TTC549 (cell line): Measurements from ENCODE around the gene SNAP25.

Experiments used
- FAIRE-seq: peaks from 2 replicates; lab custom pipeline; 2012; peaks lifted over from hg19 to GRCh38; lab: Jason Lieb, UNC

Gene SNAP25

DNA sequence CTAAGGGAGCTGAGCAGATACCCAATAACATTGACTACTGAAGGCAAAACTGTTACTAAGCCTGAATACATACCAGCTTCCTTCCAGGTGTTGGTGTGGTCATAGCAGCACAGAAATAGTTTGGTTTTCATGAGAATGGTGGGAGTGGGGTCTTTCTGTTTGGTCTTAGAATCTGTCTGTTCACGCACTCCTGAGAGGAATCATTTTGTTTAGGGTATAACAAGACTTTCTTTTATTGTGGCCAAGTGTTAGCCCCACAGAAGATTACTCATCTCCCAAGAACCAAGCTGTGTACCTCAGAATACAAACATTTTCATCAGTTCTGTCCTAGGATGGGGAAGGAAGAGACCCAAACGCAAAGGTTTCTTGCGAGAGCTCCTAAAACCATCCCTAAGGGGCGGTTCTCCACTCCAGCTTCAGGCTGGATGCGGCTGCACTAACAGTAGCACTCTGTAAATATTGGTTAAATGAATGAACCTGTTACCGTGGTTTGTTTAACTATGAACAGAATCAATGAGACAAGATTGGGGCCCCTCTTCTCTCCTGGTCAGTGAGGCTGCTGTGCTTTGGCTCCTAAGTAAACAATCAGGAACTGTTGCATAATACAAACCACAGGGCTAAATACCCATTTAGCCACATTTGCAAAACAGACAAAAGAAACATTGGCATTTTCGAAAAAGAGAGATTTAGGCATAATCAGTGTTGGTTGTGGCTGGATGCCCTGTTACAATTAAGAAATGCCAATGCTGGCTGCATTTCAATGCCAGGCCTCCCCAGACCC is 44.9 kb downstream of the SNAP25 start:
- FAIRE-seq: no peak

DNA sequence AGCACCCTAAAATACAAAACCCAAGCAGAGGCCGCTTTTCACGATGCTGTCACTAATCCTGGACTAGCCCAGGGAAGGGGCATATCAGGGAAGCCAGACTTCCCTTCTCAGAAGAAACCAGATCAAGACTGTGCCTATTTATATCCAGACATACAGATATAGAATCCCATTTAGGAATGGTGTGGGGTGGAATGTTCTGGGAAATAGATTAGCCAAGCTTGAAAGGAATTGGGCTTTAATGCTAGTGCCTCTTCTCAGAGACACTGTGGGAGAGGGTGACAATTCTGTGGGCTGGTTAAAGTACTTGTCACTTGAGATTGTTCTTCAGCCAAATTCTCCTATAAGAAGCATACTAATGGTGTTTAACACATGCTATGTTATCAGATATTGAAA is 45.5 kb downstream of the SNAP25 start:
- no peak for FAIRE-seq

DNA sequence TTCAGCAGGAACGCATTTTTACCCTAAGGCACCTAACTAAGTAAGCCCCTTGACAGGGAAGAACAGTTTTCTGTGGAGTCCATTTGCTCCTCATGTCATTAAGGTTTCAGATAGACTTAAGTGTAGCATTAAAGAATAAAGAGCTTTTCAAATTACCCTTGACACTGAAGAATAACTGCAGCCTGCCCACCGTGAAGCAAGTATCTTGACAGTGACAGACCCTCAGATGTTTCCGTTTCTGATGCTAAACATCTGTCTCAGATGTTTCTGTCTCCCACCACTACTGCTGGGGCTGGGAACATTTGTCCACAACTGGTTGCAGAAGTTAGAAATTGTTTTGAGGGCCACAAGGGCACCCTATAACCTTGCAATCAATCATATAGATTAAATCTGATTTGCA is 50.0 kb downstream of the SNAP25 start:
- no peak for FAIRE-seq

DNA sequence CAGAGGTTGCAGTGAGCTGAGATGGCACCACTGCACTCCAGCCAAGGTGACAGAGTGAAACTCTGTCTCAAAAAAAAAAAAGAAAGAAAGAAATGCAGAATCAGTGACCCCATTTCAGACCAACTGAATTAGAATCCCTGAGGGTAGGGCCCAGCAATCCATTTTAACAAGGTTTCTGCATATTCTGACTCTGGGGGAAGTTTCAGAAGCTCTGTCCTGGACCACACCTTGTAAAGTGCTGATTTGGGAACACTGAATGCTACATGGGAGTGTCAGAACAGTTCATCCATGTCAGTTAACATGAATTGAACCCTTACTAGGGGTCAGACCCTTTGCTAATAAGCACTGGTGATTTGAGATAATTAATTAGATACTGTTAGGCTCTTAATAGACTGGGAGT is 52.0 kb downstream of the SNAP25 start:
- FAIRE-seq: no peak

DNA sequence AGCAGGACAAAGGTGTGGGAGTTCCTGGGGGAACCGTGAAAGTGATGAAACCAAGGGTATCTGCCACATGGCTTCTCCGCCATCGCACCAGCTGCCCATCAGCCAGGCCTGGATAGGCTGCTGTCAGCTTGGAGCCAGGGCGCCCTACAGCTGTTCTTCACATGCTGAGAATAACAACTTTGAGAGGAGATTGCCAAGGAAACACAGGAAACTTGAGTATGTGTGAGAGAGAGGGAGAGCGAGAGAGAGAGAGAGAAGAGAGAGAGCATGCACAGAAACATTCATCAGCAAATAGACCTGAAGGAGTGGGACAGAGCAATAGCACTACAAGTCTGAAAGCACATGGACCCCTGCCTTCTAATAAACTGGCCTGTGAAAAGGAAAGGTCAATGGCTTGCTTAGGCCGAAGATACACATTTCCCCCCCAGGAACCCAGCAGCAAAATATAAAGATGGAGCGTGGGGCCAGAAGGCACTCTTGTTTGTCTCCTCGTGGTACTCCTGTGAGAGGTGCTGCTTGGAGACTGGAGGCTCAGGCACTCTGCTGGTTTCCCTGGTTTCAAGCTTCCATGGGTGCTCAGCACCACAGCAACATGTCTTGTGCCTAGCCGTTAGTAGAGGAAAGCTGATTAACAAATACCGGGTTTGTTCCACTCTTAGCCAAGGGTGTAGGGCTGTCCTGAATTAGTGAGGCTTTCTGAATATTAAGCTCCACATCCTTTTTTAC is 53.0 kb downstream of the SNAP25 start:
- FAIRE-seq: no peak

DNA sequence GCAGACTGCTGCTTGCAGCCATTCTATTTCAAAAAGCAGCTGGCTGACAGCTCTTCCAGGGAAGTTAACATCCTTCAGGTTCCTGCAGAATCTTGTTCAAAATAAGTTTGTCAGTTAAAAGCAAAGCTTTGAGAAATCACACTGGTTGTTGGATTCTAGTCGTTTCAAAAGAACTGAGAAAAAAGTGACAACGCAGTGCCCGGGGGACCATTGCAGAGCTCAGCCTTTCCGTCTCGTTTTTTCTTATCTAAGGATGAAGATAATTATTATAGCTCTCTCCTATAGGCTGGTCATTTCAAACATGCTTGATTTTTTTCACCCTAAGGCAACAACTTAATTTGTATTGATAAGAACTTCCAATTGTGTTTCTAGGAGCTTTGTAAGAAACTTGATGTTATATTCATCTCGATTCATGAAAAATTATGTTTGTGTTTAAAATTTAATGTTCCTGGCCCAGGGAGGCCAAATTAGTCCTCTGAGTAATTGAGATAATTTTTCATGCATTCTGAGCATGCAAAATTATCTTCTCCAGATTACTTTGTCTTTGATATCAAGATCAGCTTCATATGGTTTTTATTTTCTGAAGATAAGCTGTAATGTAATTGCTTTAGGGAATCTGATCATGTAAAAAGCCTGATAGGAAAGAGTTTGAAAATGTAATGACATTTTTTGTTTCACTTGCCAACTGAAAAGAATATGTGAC is 58.4 kb downstream of the SNAP25 start:
- no peak for FAIRE-seq

DNA sequence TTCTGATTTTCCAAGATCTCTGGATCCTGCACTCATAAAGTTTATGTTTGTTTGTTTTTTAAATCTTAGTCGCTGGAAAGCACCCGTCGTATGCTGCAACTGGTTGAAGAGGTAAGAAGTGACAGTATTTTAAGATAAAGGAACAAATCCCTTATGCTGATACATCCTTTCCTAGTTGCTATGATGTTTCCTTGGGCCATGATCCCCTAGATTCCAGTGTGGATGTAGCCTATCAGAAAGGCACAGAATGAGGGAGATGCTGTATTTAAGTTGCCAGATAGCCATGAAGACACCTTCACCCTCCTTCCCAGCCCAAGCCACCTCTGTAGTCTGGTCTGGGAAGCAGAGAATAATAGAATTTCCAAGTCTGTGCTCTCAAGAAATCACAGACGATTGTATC is 59.0 kb downstream of the SNAP25 start:
- no peak for FAIRE-seq

DNA sequence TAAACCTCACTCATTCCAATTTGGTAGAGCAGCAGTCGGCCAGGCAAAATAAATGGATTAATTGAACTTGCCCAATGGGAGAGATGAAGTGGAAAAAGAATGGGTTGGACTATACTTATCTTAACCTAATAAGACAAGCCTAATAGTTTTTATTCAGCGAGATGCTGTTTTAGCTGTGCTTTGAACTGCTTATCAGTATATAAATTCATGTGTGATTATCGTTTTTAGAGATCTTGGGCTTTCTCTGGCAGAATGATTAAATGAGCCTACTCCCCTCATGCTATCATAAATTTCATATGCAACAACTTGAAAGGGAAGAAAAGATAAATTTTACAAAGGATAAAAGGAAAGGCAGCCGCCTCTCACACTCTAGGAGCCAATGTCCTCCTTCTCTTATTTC is 59.8 kb downstream of the SNAP25 start:
- no peak for FAIRE-seq

DNA sequence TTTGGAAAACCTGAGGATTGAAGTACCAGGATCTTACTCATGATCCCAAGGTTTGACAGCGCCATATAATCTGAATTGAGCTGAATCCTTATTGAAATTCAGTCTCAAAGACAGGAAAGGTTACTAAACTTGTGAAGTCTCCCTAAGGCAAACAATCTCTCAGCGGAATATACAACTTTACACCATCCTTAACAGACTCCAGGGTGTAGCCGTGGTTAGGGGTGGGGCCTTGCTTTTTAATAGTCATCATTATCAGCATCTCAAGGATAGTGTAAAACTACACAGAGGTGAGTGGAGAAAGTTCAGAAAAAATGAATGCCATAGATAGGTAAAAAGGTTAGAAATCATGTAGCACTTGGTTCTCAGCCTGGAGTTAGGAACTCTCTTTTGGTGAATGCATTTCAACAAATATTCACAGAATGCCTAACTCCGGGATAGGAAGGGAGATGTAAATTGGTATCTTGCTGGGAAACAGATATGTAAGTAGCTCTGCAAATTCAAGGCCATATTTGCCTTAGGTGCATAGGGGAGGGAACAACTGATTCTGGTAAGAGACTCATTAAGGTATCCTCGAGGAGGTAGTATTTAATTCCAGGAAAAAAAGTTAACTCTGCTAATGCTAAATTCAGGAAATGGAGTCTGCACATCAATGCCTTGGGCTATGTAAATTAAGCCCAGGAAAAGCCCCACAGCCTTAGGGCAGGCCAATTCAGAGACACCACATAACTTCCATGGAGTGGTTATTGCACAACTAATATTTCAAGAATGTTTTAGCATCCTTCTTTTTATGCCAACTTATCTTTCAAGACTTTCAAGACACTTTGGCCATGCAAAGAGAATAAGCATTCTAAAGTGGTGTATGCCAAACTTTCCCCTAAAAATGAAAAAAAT is 61.6 kb downstream of the SNAP25 start:
- FAIRE-seq: no peak

DNA sequence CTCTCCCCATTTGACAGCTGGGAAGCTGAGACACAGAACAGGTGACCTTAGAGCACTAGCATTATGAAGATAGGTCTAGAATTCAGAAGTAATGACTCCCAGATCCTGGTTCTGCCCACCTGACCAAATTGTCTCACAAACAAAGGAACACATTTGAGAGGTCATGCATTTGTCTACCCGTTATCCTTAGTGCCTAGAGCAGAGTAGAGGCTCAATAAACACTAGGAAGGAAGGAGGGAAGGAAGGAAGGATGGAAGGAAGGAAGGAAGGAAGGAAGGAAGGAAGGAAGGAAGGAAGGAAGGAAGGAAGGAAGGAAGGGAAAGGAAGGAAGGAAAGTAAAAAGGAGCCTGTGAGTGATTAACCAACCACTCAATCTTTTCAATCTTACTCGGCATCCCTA is 63.3 kb downstream of the SNAP25 start:
- no peak for FAIRE-seq

DNA sequence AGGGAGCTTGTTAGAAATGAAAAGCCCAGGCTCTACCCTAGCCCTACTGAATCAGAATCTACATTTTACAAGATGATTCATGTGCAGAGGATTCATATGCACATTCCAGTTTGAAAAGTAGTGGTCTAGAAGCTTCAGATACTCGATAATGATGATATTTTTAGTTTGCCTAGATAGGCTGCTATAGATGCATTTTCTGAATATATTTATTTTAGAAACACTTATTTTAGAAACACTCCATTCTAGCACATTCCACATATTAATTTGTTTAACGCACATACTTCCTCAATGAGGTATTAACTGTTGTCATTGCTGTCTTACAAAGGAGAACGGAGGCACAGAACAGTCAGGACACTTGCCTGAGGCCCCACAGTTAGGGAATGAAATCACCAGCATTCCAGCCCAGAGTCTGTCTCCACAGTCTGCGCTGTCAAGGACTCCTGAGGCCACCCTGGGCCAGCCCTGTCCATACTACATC is 64.4 kb downstream of the SNAP25 start:
- FAIRE-seq: no peak

DNA sequence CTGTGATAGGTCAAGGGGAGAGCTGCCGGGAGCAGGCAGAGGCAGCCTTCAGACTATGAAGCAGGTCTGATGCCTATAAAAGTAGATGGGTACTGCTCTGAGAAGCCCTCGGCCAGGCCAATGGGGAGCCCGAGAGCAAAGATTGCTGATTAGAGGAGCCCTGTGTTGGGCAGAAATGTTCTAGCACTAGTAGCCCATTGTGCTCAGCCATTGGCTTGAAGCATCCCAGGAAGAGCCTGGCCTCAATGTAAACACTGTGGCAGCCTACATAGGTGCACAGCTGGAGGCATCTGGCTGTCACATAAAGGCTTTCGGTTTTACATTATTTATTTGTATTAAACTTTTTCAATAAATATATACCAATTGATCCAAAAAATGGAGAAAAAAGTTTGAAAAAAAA is 67.7 kb downstream of the SNAP25 start:
- FAIRE-seq: no peak

DNA sequence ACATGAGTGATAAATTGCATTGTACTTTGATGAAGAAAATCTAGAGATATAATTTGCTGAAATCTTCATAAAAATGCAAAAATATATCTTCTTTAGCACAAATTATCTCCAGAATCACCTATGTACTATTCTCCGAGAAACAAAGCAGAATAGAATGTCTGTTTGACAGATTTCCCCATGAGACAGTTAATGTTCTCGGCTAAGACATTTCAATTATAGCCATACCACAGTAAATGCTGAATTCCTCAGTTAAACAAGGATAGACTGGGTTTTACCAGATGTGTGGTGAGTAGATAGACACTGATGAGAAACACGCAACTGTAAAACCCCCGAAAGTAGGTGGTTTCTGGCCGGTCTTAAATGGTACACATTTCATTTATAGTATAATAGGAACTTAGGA is 69.8 kb downstream of the SNAP25 start:
- FAIRE-seq: no peak

DNA sequence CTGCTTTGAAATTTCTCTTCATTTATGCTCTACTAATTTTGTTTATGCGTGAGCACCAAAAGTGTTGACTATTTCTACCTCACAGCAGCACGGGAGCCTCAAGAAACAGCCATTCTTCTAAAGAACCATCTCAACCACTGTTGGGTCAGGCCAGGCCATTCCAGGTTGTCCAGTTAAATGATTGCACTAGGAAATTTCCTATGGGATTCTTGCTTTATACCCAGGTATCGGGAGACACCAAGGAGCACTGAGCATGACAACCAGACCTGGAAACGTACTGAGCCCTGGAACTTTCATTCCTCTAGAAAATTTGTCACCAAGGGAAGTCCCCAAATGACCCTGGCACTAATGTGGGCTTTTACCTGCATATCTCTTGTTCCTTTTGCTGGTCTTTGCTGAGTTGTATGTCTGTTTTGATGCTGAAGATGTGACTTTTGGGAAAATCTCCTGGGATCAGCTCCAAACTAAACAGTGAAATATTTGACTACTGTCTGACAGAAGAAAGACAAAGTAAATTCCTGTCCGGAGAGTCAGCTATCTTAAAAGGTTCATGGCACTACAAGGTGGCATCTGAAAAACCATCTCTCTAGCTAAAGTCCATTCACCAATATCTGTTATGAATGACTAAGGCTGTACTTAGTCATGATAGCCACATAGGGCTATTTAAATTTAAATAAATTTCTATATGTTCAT is 70.5 kb downstream of the SNAP25 start:
- no peak for FAIRE-seq

DNA sequence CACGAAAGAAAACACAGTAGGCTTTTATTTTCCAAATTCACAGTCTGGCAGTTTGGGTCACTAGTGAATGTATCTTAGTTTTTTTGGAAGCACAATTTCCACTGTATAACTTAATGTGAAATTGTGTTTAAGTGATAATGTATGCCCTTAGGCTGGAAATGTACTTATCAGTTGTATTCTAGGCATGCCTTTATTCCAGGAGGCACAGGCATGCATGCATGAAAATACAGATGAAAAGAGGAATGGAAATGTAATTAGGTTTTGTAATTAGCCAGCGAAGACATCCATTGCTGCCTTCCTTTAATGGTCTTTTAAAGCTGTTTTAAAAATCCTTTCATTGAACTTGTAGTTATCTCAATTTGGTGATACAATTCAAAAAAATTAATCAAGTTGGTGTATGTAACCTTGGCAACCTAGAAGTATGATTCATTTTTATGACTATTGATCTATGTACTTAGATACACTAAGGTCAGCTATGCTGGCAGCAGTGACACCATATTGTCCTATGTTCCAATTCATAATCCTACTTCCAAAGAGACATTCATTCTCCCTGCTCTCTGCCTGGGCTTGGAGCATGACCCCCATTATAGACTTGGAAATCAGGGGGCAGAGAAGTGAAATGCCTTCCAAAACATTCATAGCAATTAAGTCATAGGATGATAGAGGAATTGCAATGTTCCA is 73.1 kb downstream of the SNAP25 start:
- no peak for FAIRE-seq

DNA sequence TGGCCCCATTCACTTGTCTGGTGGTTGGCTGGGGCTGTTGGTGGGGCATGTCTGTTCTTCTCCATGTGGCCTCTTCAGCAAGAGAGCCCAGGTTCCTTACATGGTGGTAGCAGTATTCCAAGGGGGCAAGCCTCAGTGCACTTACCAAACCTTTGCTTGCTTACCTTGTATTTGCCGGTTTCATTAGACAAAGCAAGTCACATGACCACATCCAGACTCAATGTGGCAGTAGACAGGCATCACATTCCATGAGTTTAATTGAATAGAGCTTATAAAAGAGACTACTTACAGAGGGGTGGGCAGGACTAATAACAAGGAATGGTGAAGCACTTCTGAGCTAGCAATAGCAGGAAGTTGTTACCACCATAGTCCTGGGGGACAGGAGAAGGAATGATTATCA is 78.6 kb downstream of the SNAP25 start:
- FAIRE-seq: no peak

DNA sequence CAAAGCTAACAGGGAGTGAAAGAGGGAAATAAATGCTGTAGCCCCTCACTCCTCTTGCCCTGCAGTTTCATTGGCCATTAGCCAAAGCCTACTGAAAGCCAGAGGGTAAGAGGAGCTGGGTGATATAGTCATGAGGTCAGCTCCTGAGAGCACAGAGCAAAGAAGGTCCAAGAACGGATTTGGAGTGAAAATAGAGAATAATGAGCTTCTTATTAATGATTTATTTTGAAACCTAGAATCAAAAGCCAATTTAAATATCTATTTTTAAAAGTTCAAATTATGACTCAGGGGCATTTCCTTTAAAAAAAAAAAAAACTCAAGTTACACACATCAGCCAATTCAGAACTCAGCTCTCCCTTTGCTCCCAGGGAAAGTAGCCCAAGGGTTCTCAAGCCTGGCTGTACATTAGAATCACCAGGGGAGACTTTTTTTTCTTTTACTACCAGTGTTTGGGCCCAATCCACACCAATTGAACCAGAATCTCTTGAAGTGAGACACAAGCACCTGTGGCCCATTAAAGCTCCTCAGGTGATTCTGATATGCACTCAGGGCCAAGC is 79.1 kb downstream of the SNAP25 start:
- no peak for FAIRE-seq

DNA sequence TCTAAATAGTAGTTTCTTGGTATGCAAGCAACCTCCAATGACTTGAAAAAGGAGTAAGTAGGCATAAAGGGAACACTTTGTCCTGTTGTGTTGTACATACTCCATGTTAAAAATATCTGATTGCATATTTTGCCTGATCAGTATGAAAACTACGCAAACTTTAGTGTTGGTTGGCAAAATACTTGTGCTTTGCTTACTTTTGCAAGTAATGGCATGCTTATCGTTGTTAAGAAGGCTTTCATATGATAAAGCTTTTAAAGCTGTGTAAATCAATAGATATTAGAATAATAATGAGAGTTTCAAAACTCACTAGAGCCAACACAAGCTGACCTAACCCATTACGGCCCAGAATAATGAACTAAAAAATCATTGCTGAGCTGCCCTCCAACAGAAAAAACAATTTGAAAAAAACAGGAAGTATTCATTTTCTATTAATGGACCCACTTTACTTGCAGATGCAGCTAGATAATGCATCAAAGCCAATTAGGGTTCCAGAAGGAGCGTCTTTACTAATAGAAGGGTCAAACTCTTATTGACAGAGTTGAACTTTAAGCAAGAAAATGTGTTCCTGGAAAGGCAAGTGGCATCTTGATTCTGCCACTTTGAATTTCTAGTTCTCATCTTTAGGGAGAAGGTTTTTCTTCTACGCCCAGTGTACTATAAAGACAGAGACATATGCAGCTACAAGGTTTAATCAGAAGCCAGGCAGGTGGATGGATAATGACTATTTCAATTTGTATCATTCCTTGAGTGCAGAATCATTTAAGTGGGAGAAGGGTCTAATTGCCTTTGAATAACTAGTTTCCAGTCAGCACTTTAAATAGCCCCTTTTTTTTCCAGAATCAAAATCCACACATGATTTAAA is 82.2 kb downstream of the SNAP25 start:
- no peak for FAIRE-seq

DNA sequence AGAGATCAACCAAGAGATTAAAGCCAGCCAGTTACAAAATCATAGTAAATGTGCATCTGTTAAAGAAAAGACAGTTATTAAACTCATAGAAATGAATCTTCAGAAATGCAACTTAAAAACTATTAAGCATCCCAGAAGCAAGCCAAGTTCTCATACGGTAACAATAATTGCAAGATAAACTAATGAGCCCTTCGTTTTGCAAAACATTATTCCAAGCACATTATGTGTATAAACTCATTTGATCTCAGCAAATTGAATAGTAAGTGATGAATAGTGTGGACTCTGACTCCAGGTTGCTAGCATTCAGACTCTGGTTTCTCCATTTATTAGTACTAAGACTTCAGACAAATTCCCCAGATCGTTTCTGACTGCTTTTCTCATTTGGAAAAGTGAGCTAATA is 85.2 kb downstream of the SNAP25 start:
- FAIRE-seq: no peak
